GF-D8 (cell line): ENCODE results near the gene NKD2.

ENCODE experiments used
- DNase-seq: peaks from one replicate; lab custom pipeline; 2025; lab: John Stamatoyannopoulos, UW

NKD2 gene

GRCh38 chr5:978693-979092 lies 29.9 kb upstream of the NKD2 start:
- no peak for DNase-seq

GRCh38 chr5:979100-979817 lies 29.3 kb upstream of the NKD2 start:
- DNase-seq = no peak

GRCh38 chr5:980001-980588 lies 28.5 kb upstream of the NKD2 start:
- DNase-seq = no peak

GRCh38 chr5:980966-981365 lies 27.6 kb upstream of the NKD2 start:
- no peak for DNase-seq

- DNase-seq = no peak
Measured at GRCh38 chr5:981456-981855, 27.1 kb upstream of the NKD2 start.

- DNase-seq = no peak
Measured at GRCh38 chr5:982377-983237, 26.0 kb upstream of the NKD2 start.

GRCh38 chr5:983238-983524 lies 25.4 kb upstream of the NKD2 start:
- no peak for DNase-seq

GRCh38 chr5:983568-983967 lies 25.0 kb upstream of the NKD2 start:
- no peak for DNase-seq

GRCh38 chr5:984774-985173 lies 23.8 kb upstream of the NKD2 start:
- no peak for DNase-seq

GRCh38 chr5:987761-988160 lies 20.8 kb upstream of the NKD2 start:
- DNase-seq = no peak

- no peak for DNase-seq
Measured at GRCh38 chr5:988322-988721, 20.3 kb upstream of the NKD2 start.

- DNase-seq = no peak
Measured at GRCh38 chr5:989961-990530, 18.6 kb upstream of the NKD2 start.

GRCh38 chr5:991472-992267 lies 16.9 kb upstream of the NKD2 start:
- DNase-seq = no peak

- DNase-seq = no peak
Measured at GRCh38 chr5:994272-994607, 14.4 kb upstream of the NKD2 start.

- no peak for DNase-seq
Measured at GRCh38 chr5:994821-995220, 13.8 kb upstream of the NKD2 start.

- no peak for DNase-seq
Measured at GRCh38 chr5:995318-995717, 13.3 kb upstream of the NKD2 start.

GRCh38 chr5:997001-997474 lies 11.6 kb upstream of the NKD2 start:
- DNase-seq = no peak

- no peak for DNase-seq
Measured at GRCh38 chr5:997711-998110, 10.9 kb upstream of the NKD2 start.

GRCh38 chr5:998246-999031 lies 10.2 kb upstream of the NKD2 start:
- no peak for DNase-seq

- no peak for DNase-seq
Measured at GRCh38 chr5:999032-999501, 9.5 kb upstream of the NKD2 start.

GRCh38 chr5:999724-1000123 lies 8.9 kb upstream of the NKD2 start:
- DNase-seq = no peak
